ENCODE measurements around the gene RSPH1. TPM values are rescaled to one million over a fixed set of nuclear protein-coding genes. Genes with fewer than 3 reads are reported as not detected.

Gene RSPH1
- total RNA-seq, 1 experiment from 2014 or later = 0.31 TPM

GRCh38 chr21:42440187-42440792 is 55.7 kb downstream of the RSPH1 start:
- peaks cover 31% of the 10 kb centered on the region for H3K27me3 Mint-ChIP-seq (ENCODE audit: low read depth)
- Histone ChIP-seq H3K9me3 (ENCODE audit: control insufficient read depth, low read depth, low read length) (no peaks in the 10 kb centered on the region), H3K18ac (ENCODE audit: insufficient read length, low read depth, low read length) (no peak overlapping the region), H3T11ph (ENCODE audit: low read length) (no peak overlapping the region), H4K20me1 (ENCODE audit: control insufficient read depth, insufficient read depth, insufficient read length) (peaks cover 3% of the 10 kb centered on the region), H2BK5ac (ENCODE audit: insufficient read length, low read length) (no peak overlapping the region), H4K8ac (replicated peaks; ENCODE audit: insufficient read length, low read depth, low read length) (no peak overlapping the region), H3K79me2 (ENCODE audit: insufficient read depth, low read length) (no peaks in the 10 kb centered on the region), H2BK120ac (ENCODE audit: low read depth, low read length, poor library complexity, severe bottlenecking) (no peak overlapping the region), H2BK12ac (ENCODE audit: insufficient read length, low read depth, low read length) (no peak overlapping the region), H3K79me1 (ENCODE audit: insufficient read depth, low read depth, low read length, poor library complexity, severe bottlenecking) (no peaks in the 10 kb centered on the region), H3K23me2 (ENCODE audit: insufficient read length, low read depth, low read length, poor library complexity, severe bottlenecking) (no peaks in the 10 kb centered on the region), H3K56ac (ENCODE audit: insufficient read length, low read depth, low read length) (no peak overlapping the region), H3K23ac (ENCODE audit: insufficient read length, low read depth, low read length) (no peak overlapping the region), H3K27ac (ENCODE audit: insufficient read length, low read depth, low read length) (no peak overlapping the region), H2AK5ac (ENCODE audit: insufficient read length, low read length) (no peak overlapping the region), H2BK20ac (ENCODE audit: low read depth, low read length, poor library complexity, severe bottlenecking) (no peak overlapping the region), H4K5ac (ENCODE audit: insufficient read length, low read depth, low read length) (no peak overlapping the region), H3K4me2 (ENCODE audit: insufficient read depth, insufficient read length, low read length) (no peak overlapping the region), H3K4me1 (ENCODE audit: insufficient read depth, low read length) (no peaks in the 10 kb centered on the region), H2BK15ac (ENCODE audit: low read depth, low read length) (no peak overlapping the region), H3K14ac (ENCODE audit: insufficient read depth, low read length) (no peak overlapping the region), H2AFZ (ENCODE audit: low read length) (no peak overlapping the region), H3K4ac (ENCODE audit: low read depth, low read length) (no peak overlapping the region), H3K9ac (ENCODE audit: extremely low read depth, insufficient read length, low read length) (no peak overlapping the region), H3K27me3 (ENCODE audit: insufficient read depth, low read length) (no peaks in the 10 kb centered on the region), H4K91ac (ENCODE audit: insufficient read length, low read depth, low read length) (no peak overlapping the region)
- no peaks in the 10 kb centered on the region for H3K4me1 Mint-ChIP-seq
- no peak for TF ChIP-seq CTCF (conservative IDR thresholded peaks at IDR 0.05)
- H3K9me3 Mint-ChIP-seq = peaks cover 0 to 5% of the 10 kb centered on the region in 2 experiments; a peak in 2 of 5 replicates
- H3K27ac Mint-ChIP-seq = no peak overlapping the region
- no peaks in the 10 kb centered on the region for H3K36me3 Mint-ChIP-seq (ENCODE audit: insufficient read depth in 1 of 3, low read depth in 3 of 3)
- no CpG with 5 or more reads among the region's 12 CpGs for WGBS (ENCODE audit: extremely low coverage, insufficient read length, low lambda C conversion rate)
- no peak overlapping the region for H3K4me3 Mint-ChIP-seq
- no peak for DNase-seq

Data from H9 (cell line).